Pulmonary artery endothelial cell (primary cell): ENCODE data around the gene YWHAH. TPM values are rescaled to one million over a fixed set of nuclear protein-coding genes. Genes with fewer than 3 reads are reported as not detected.
"Not testable (repeated sequence)": the region's sequence is repeated elsewhere in the genome, so short reads cannot be mapped to it uniquely, and the experiment has no call there.

Experiments used
- DNase-seq: peaks from one replicate; pipeline ENCODE4 v3.0.0-alpha.2; 2011; ENCODE audit warnings: low read depth, low spot score
- total RNA-seq: library from RNA; depleted of rRNA; stranded (reverse); fragments of >200 nt; gene quantifications from 2 replicates; pipeline ENCODE4 v1.2.3, GENCODE V29; 2014

Gene YWHAH
- total RNA-seq, 1 donor from 2014 or later: 99.4 TPM

GRCh38 chr22:31980628-31981027 is 36.3 kb downstream of the YWHAH start:
- DNase-seq: no peak

- DNase-seq: not testable (repeated sequence)
These were observed 37.6 kb downstream of the YWHAH start for GRCh38 chr22:31981976-31982375.

GRCh38 chr22:31983911-31984656 is 39.7 kb downstream of the YWHAH start:
- DNase-seq: no peak

- DNase-seq: no peak
These were observed 42.9 kb downstream of the YWHAH start for GRCh38 chr22:31987218-31987617.

GRCh38 chr22:31991102-31991839 is 46.9 kb downstream of the YWHAH start:
- no peak for DNase-seq

GRCh38 chr22:31995046-31995445 is 50.7 kb downstream of the YWHAH start:
- no peak for DNase-seq

- DNase-seq: no peak
These were observed 51.5 kb downstream of the YWHAH start for GRCh38 chr22:31995807-31996206.

GRCh38 chr22:31998784-31999385 is 54.5 kb downstream of the YWHAH start:
- DNase-seq: no peak

GRCh38 chr22:32000181-32000580 is 55.8 kb downstream of the YWHAH start:
- no peak for DNase-seq

- DNase-seq: no peak
These were observed 61.1 kb downstream of the YWHAH start for GRCh38 chr22:32005453-32005852.

Other genes with a start within 250 kb of the YWHAH start
- 24.1 and 25.1 TPM in 2 replicates for gene PRR14L, start 194.4 kb upstream of the YWHAH start, total RNA-seq
- 10.5 and 12.6 TPM in 2 replicates for gene DEPDC5, start 190.5 kb upstream of the YWHAH start, total RNA-seq
- gene SLC5A1, start 98.7 kb downstream of the YWHAH start, total RNA-seq: under 0.01 TPM in 1 of 2 replicates, not detected in the other
- gene C22orf42, start 214.8 kb downstream of the YWHAH start, total RNA-seq: not detected in 2 replicates